NCI-H2227 (cell line): ENCODE data around the gene UGT2A2.
"Not testable (repeated sequence)": the region's sequence is repeated elsewhere in the genome, so short reads cannot be mapped to it uniquely, and the experiment has no call there.

Experiments
- DNase-seq: peaks from one replicate; lab custom pipeline; 2025; ENCODE audit not compliant: unreplicated experiment; lab: John Stamatoyannopoulos, UW

The UGT2A2 gene

DNA sequence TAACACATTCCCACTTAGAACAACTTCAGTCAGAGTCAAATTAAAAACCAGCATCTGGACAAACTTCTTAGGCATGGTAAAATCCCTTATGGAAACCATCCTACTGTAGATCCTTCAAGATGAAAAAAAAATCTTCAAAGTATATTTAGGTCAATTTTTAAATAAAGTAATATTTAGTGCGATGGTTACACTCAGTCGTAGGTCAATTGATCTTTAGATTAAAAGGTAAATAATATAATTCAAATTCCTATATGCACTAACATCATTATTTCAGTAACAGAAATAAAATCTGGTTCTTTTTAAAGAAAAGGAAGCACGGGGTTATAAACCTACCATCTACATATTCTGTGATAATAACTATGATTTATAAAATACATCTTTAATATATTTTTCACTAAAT lies at the start of gene UGT2A2:
Gene UGT2A2 (minus strand): TSS at position 101 of the 400 bp plus-strand sequence. CDS start 2 bp downstream, at position 99.
- DNase-seq = no peak

DNA sequence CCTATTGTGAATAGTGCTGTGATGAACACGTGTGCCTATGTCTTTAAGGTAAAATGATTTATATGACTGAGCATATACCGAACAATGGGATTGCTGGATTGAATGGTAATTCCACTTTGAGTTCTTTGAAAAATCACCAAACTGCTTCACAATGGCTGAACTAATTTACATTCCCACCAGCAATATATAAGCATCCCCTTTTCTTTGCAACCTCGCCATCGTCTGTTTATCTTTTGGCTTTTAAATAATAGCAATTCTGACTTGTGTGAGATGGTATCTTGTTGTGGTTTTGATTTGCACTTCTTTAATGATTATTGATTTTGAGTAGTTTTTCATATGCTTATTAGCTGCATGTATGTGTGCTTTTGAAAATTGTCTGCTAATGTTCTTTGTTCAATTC lies 45.4 kb upstream of the UGT2A2 start:
- DNase-seq = no peak

DNA sequence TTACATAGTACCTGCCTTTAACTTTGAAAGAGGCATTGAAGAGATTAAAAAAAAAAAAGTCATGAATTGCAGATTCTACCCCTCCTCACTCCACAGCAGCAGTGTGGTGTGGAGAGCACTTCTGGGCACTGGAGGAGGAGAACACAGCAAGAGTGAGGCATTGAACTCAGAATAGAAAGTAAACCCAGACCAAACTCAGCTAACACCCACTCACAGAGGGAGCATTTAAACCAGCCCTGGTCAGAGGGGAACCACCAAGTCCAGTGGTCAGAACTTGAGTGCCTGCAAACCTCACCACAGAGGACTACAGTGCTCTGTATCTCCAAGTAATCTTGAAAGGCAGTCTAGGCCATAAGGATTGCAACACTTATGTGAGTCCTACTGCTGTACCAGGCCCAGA lies 29.2 kb upstream of the UGT2A2 start:
- DNase-seq = no peak

DNA sequence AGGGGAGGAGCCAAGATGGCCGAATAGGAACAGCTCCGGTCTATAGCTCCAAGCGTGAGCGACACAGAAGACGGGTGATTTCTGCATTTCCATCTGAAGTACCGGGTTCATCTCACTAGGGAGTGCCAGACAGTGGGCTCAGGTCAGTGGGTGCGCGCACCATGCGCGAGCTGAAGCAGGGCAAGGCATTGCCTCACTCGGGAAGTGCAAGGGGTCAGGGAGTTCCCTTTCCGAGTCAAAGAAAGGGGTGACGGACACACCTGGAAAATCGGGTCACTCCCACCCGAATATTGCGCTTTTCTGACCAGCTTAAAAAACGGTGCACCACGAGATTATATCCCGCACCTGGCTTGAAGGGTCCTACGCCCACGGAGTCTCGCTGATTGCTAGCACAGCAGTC lies 24.6 kb upstream of the UGT2A2 start:
- not testable (repeated sequence) for DNase-seq

DNA sequence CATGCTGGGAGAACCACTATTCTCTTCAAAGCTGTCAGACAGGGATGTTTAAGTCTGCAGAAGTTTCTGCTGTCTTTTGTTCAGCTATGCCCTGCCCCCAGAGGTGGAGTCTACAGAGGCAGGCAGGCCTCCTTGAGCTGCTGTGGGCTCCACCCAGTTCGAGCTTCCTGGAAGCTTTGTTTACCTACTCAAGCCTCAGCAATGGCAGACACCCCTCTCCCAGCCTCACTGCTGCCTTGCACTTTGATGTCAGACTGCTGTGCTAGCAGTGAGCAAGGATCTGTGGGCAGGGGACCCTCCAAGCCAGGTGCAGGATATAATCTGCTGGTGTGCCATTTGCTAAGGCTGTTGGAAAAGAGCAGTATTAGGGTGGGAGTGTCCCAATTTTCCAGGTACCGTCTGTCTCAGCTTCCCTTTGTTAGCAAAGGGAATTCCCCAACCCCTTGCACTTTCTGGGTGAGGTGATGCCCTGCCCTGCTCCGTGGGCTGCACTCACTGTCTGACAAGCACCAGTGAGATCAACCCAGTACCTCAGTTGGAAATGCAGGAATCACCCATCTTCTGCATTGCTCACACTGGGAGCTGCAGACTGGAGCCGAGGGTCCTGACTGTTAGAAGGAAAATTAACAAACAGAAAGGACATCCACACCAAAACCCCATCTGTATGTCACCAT lies 21.8 kb upstream of the UGT2A2 start:
- not testable (repeated sequence) for DNase-seq

DNA sequence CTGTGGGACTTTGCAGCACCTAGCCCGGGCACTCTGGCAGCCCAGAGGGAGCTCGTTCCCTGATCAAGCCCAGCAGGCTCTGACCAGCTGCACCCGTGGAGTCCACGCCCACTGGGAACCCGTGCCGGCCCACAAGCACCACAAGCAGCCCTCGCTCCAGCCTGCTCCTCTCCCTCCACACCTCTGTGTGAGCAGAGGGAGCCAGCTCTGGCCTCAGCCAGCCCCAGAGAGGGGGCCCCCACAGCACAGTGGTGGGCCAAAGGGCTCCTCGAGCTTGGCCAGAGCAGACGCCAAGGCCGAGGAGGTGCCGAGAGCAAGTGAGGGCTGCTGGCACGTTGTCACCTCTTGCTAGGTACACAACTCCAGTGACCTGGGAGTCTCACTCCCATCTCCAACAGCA lies 18.7 kb upstream of the UGT2A2 start:
- no peak for DNase-seq

DNA sequence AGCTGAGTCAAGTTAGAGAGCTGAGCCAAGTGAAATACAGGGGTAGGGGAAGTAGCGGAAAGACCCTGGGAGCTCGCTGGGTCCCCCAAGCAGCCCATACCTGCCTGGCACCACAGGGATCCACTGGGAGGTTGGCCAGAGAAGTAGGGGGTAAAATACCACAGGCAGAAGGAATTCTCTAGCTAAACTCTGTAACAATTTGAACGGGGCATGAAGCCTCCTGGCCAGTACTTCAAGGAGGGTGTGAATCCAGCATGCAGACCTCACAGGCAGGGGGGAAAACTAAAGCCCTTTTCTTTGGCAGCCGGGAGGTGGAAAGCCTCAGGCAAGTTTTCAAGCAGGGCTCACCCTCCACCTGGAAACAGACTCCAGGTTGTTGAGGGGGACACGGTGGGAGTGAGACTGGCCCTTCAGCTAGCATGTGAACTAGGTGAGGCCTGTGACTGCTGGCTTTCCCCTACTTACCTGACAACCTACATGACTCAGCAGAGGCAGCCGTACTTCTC lies 17.3 kb upstream of the UGT2A2 start:
- DNase-seq = no peak

DNA sequence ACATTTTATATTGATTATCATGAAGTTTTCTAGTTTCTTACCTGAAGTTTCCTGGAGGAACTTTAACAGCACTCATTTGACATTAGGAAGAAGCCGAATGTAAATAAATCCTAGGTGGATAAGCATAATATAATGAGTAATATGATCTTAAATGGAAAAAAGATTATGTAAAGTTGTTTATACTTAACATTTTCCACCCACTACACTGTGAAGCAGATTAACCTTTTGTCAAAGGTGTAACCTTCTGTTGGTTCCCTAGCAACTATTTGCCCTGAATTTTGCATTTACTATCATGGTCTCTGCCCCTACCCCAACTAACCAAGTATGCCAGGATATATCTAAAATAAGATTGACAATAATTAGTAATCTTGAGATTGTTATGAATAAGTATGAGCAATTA lies 13.7 kb upstream of the UGT2A2 start, which contains the start of gene UGT2A1:
Gene UGT2A1 (minus strand): TSS at position 101 of the 400 bp plus-strand sequence. CDS start 5,603 bp downstream, outside the sequence.
- no peak for DNase-seq

DNA sequence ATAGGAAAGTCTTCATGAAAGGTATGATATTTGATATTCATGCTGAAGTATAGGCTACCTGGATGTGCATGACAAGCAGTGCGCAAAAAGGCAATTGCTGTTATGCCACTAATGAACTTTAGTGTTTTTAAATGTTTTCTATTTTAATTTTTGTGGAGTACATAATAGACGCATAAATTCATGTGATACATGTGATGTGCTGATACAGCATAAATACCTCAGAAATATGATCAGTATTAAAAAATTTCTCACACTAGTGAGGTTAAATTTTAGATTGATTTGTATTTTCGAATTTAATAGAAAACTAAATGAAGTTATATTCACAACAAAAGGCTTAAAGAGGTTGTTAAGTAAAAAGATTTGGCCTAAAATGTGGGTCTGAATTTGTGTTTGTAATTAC lies 11.4 kb upstream of the UGT2A2 start:
- DNase-seq = no peak

DNA sequence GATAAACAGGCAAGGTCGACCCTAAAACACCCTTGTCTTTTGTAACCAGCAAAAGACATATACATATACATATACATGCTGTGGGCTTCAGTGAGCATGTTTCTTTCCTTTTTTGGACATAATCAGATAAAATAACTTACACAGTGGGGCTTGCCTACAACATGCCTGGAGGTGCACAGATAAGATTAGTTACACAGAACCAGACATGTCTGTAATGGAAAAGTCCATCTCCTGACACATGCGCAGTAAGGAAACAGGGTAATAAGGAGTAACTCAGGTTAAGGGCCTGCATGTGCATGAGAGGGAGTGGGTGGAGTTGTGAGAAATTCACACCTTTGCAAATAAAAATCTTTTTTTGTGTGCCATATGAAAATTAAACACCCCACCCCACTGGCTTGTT lies 10.2 kb upstream of the UGT2A2 start:
- no peak for DNase-seq

DNA sequence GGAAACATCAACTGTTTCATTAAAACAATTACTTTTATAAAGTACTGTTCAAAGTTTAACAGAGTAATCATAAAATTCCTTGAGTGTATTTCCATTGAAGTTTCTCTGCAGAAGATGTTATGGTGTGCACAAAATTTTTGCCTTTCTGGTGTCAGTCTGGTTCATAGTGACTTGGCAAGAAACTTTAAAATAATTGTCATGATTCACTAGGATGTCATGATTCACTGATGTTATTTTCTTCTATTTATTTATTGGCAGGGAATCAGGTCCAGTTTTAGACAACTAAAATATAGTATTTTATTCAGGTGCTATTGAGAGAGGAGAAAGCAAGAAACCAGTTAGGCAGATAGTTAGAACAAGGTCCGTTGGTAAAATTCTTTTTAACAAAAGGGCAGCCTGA lies 9.8 kb upstream of the UGT2A2 start:
- no peak for DNase-seq

DNA sequence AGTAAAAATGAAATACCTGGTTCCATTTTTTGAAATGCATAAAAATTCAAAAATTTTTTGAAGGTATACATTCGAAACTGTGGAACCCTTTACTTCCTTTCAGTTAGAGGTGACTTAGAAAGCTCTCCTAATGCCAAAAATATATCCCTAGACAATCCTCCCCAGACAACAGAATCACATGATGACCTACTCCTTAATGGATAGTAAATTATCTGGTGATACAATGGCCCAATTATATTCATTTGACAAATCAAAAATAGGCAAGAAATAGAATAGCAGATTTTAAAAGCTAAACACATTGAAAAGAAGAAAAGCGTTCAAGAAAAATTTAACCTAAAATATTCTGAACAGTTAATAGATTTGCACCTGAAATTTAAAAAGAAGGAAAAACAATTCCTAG lies 3.5 kb upstream of the UGT2A2 start:
- DNase-seq = no peak

DNA sequence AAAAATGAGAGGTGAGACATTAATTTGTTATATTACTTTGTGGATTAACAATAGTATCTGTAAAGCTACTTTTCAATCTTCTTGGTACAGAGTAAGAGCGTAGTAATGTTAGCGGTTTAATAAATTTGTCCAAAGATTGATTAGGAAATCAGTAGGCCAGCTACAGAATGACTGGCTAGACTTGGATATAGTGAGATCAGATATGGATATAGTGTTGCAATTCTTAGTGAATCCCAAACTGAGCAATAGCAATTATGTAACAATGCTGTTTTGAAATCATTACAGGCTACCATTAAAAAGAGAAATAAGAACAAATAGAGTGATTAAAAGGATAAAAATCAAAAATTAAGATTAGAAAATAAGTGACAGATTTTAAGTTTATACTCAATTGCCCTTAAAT lies 847 bp upstream of the UGT2A2 start:
- DNase-seq = no peak

DNA sequence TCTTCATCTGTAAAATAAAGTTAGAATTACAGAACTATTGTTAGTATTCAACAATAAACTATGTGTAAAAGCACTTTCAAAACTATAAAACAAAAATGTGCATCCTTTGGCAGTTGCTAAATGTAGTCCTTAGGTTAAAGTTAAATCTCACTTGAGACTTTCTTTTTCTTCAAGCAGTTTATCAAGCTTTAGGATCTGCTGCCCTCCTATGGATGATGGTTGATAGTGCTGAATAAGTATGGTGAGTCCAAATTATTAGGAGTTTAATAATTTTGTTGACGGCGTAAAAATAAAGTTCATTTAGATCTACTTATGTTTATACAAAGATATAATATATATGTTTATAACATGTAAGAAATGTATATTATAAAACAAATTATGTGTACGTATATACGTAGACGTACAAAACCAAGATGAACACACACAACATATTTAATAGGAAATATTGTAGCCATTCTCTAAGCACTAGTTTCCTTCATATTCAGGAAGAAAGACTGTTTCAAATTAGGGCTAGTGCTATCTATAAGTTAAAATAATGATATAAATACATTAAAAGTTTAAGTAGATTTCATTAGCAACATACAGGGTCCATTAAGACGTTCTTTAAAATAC lies 22.3 kb downstream of the UGT2A2 start:
- DNase-seq = no peak

DNA sequence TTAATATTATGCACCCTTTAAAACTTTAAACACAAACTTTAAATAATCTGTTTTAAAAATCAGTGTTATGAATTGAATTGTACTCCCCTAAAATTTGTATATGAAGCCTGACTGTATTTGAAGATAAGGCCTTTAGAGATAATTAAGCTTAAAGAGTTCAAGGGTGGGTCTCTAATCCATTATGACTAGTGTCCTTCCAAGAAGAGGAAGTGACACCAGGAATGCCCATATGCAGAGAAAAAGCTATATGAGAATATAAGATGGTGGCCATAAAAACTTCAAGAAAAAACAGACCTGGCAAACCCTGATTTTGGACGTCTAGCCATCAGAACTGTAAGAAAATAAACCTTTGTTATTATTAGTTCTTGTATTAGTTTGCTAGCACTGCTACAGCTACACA lies 29.0 kb downstream of the UGT2A2 start:
- DNase-seq = no peak

DNA sequence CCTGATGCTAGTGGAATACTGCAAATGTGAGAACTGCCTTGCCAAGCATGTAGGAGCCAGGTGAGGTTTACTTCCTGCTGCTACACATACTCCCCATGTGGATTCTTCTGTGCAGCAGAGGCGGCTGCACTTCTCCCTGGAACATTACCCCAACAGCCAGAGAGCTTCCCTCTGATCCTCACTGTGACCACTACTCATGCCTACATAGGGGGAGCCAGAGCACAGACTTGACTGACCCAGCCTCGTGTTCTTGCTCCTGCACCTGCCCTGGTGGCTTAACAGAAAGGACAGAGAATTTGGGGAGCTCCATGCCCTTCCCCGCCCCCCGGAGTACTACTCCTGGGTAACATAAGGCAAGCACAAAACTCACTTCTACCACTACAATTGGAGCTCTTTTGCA lies 38.4 kb downstream of the UGT2A2 start:
- DNase-seq = no peak

DNA sequence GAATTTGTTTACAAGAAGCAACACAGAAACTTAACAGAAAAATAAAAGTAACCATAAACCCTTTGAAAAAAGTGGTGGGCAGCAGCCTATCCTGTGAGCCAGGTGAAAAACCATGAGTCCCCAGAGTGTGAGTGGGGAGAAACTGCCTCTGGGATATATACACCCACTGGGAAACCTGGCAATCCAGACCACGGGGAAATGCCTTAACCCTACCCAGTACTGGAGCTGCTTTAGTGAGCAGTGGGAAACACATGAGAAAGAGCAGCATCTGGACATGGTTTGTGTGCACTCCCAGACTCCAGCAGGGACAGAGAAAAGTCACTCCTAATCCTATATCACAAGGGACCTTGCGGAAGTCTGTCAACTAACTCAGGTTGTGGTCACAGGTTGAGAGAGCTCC lies 39.4 kb downstream of the UGT2A2 start:
- no peak for DNase-seq

DNA sequence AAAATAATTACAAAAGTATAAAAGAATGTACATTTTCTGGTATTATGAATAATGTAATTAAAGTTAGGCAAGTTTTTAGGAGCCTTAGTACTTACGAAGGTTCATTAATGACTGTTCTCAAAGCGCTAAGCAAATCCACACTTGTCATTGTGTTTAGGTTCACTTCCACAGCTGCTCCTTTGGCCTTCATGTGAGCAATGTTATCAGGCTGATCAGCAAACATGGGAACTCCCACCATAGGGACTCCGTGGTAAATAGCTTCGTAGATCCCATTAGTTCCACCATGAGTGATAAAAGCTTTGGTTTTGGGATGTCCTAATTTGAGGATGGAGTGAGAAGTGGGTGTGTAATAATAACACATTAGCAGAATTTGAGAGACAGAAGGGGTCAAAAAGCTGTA lies 45.1 kb downstream of the UGT2A2 start:
- DNase-seq = no peak

DNA sequence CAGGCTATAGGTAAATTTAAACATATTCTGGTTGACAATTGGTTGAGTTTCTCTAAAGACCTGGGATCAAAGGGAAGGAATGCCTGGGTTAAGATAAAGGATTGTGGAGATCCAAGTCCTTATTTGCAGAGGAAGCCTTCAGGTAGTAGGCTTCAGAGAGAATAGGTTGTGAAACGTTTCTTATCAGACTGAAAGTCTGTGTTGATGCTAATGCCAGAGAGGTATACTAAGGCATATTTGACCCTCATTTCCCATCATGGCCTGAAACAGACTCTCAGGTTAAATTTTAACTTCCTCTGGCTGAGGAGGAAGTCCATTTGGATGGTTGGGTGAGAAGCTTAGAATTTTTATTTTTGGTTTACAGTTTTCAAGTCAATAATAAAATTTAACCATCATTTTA lies 48.1 kb downstream of the UGT2A2 start:
- no peak for DNase-seq

DNA sequence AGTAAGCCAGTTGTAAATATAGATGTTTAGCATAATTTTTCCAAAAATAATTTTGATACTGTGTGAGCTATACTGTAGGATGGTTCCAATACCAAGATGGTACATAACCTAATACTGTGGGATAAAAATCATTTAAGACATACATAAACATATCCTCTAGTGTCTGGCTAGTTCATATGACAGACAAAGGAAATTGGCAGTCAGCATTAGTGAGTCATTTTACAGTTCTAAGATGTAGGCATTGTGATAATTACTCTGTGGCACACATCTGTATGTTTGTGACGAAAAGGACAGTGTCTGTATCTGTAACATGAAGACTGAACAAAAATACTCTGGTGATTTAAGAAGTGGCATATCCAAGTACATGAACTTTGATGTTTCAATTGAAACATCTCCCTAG lies 49.6 kb downstream of the UGT2A2 start:
- no peak for DNase-seq

DNA sequence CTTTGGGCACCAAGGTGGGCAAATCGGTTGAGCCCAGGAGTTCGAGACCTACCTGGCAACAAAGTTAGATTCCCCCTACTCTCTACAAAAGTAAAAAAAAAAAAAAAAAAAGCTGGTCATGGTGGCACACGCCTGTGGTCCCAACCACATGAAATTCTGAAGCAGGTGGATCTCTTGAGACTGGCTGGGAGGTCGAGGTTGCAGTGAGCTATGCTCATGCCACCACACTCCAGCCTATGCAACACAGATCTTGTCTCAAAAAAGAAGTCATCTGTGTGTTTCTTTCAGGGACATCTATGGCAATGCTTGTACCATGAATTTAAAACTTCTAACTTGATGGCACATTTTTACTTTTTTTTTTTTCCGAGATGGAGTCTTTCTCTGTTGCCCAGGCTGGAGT lies 55.3 kb downstream of the UGT2A2 start:
- DNase-seq = no peak

DNA sequence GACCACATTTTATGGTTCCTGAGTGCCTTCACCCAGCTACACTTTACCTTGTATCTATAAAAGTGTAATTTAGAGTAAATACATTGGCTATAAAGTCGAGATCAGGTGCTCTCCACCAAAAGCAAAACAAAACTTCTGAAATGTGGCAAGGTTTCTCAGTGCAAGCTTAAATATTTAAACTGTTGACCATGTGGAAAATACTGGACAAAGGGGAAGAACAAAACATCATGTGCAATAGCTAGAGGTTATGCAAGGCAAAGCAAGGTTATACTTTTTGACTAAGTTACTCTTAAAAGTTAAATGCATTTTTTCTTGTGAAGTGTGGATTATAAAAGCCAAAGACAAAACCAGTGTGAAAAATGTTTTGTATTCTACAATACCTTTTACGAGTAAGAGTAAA lies 55.9 kb downstream of the UGT2A2 start:
- no peak for DNase-seq

DNA sequence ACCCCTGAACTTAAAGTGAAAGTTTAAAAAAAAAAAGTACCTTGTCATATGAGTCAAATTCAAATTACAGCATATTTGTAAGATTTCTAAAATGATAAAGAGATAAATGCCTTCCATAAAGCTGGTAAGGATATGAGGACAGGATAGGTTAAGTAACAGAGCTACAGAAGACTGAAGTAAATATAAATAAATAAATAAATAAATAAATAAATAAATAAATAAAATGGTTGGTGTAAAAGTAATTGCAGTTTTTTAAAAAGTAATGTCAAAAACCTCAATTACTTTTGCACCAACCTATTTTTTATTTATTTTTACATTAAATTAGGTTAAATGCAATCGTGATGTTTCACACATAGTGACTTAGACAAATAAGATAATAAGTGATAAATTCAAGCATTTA lies 62.2 kb downstream of the UGT2A2 start:
- DNase-seq = no peak
